GM18507 (cell line): ENCODE results near the gene TICAM1.
"Not testable (repeated sequence)": the region's sequence is repeated elsewhere in the genome, so short reads cannot be mapped to it uniquely, and the experiment has no call there.

ENCODE experiments used
- DNase-seq: peaks from one replicate; pipeline ENCODE4 v3.0.0; 2011; ENCODE audit warnings: low read depth; ENCODE audit not compliant: insufficient read length; ENCODE audit errors: extremely low spot score
- FAIRE-seq: peaks from 2 replicates; lab custom pipeline; 2011; peaks lifted over from hg19 to GRCh38; lab: Jason Lieb, UNC

The TICAM1 gene

DNA sequence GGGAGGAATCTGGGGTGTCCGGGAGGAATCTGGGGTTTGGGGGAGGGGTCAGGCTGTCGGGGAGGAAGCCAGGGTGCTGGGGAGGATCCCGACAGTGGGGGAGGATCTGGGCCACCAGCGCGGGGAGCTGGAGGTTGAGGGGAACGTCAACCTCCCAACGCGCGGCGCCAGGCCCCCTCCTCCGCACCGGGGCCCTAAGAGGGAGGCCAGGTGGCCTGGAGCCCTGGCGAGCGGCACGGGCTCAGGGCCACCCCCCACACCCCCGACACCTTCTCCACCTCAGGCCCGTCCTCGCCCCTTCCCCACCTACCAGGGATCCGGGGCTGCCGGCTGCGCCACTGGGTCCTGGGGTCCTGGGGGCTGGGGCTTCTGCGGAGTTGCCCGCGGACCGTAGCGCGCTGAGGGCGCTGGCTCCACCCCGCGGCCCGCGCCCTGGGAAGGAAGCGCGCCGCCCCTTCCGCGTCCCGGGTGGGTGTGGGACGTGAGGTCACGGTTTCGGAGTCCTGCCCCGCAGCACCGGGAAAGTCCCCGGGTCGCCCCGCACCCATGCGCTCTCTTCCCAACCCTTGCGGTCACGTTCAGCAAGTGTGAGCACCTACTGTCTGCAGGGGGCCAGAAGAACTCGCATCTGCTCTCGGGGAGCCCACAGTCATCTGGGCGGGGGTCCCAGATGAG is at the start of gene TICAM1:
TSS of gene TICAM1 (minus strand) at position 409 of the 675 bp plus-strand sequence. CDS start 13,335 bp downstream, outside the sequence.
- FAIRE-seq, result peak; percentile 90
- no peak for DNase-seq

DNA sequence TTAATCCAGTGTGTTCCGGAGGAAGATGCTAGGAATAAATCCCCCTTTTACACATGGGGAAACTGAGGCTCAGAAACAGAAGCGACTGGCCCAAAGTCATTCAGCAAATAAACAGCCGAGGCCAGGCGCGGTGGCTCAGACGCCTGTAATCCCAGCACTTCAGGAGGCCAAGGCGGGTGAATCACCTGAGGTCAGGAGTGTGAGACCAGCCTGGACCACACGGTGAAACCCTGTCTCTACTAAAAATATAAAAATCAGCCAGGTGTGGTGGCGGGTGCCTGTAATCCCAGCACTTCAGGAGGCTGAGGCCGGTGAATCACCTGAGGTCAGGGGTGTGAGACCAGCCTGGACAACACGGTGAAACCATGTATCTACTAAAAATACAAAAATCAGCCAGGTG is 47.5 kb upstream of the TICAM1 start:
- FAIRE-seq (no peak), DNase-seq (no peak)

DNA sequence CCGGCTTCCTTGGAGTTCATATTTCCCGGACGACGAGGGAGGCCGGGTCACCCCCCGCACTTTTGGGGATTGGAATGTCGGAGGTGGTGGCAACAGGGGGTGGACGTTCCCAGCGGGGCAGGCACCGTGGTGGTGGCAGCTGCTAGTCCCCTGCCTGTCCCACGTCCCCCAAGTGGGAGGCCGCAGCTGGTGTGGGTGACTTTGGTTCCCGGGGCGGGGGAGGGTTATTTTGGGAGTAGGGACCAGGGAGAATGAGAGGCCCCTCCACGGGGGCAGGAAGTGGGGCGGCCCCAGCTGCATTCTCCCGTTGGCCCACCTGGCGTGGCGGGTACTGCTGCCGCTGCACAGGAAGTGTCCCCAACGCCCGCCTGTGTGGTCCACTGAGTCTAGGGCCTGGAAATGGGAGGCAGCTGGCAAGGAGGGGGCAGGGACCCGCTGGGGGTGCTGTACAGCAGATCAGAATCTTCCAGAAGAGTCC is 47.0 kb upstream of the TICAM1 start:
- DNase-seq, result no peak
- no peak for FAIRE-seq

DNA sequence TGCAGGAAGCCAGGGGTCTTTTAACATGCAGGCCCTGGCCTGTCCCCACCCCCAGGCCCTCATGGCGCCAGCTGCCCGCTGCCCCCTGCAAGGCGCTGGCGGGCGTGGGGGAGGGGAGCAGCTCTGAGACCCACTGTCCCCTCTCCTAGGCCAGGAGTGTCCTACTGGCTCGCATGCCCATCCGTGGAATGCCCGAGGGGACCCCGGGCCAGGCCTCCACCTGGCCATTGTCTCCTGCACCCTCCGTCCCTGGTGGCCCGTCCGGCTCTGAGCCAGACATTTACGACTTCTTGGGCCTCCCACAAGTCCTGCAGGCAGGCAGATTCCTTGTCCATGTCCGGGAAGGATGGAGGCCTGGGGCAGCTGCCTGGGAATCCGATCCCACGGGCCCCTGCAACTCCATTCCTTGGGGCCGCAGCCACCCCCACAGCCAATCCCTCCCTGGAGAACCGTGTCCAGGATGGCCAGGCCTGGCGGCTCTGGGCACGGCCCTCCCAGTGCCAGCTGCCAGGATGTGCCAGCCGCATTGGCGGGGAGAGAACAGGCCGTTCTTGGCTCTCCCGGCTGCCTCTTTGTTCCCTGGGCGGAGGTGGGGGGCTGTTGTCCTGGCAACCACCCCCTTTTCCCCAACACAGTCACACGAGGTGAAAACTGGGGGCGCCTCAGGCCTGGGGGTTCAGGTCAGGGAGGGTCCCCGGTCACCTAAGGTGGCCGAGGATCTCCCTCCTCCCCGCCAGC is 46.4 kb upstream of the TICAM1 start:
- no peak for DNase-seq
- no peak for FAIRE-seq

DNA sequence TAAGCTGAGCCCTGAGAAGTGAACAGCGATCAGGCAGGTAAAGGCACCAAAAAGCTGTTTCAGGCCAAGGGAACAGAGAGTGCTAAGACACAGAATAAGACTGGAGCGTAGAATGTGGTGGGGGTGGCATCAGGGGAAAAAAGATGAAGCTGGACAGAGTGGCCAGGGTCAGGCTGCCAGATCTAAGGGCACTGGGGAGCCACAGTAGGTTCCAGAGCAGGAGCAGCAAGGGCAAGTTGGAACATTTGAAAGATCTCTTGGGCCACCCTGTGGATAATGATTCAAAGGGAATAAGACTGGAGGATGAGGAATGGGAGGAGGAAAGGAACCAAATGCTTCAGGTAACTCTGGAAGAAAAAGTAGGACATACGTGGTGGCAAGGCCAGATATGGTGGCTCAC is 42.4 kb upstream of the TICAM1 start:
- FAIRE-seq, result no peak
- DNase-seq, result no peak

GRCh38 chr19:4871711-4872110 is 40.2 kb upstream of the TICAM1 start:
- FAIRE-seq, result no peak
- DNase-seq, result no peak

GRCh38 chr19:4870025-4870700 is 38.7 kb upstream of the TICAM1 start:
- DNase-seq (no peak), FAIRE-seq (no peak)

DNA sequence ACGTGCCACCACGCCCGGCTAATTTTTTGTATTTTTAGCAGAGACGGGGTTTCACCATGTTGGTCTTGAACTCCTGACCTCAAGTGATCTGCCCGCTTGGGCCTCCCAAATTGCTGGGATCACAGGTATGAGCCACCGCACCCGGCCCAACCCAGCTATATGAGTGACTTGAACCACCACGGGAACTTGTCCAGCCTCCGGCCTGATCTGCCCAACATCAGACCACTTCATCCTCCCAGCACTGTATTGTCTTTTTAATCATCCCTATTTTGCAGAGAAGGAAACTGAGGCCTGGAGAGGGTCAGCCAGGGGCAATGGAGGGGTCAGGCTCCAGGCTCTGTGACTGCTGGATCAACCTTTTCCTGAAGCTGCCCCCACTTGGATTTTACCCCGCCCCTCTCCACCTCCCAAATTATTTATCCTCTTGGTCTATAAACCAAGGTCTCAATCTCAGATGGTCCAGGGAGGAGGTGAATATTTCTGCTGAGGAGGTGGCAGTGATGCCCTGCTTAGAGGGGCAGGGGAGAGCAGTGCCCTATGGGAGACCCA is 36.8 kb upstream of the TICAM1 start:
- FAIRE-seq (no peak), DNase-seq (no peak)

DNA sequence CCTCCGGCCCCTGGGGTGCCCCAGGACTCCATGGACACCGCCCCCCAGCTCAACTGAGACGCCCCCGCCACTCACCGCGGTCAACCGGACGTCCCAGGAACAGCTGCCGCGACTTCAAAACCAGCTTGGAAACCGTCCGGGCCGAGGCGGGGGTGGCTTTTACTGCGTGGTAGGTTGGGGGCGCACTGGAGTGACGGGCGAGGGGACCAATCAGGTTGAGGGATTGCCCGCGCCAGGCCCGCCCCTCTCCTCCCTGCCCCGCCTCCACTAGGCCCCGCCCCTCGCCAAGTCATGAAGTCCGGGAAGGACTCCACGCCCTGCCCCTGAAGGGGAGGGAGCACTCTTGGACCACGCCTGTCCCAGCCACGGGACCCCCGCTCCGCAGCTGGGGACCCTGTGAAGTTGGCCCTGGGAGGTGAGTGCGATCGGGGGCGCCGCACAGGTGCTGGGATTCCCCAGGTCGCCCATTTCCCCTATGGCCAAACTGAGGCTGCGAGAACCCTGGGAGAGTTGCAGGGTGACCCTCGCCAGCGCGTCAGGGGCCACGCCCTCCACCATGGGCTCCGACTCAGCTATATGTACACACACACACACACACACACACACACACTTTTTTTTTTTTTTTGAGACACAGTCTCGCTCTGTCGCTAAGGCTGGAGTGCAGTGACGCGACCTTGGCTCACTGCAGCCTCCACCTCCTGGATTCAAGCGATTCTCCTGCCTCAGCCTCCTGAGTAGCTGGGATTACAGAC is 36.2 kb upstream of the TICAM1 start, which contains the start of gene PLIN3:
TSS of gene PLIN3 (minus strand) at position 134 of the 752 bp plus-strand sequence. CDS start 6,273 bp downstream, outside the sequence.
- peak; percentile 99 for DNase-seq
- peak; percentile 93 for FAIRE-seq

DNA sequence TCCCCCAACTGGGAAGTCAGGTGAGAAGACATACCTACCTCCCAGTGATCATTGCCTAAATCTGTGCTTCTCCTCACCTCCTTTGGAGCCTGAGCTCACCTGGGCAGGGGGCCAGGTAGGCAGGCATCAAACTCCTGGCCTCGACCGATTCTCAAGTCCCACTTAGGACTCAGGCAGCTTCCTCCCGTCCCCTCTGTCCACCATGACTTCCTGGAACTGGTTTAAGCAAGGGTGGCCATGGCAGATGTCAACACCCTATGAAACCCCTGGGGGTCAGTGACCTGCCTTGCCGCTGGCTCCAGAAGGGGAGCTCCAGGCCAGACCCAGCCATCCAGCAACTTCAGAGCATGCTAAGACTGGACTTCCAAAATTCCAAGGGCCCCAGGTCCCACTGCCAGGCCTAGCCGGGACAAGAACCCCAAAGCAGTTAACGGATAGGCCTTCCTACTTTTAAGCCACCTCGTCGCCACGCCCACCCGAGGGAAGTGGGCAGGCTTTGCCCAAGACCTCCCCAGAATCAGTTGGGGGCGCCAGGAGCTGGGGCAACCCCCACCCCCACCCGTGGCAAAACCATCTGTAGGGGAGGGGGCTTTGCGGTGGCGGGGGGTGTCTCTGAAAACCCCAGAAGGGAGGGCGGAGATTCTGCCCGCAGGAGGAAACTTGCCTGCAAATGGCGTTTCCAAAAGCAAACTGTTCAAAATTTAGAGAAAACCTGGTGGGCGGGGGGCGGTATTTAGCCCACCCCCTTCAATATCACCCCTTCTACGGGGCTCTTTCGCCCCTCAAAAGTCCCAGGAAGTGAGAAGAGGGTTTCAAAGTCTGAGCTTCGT is 35.3 kb upstream of the TICAM1 start:
- FAIRE-seq (peak; percentile 36), DNase-seq (no peak)

DNA sequence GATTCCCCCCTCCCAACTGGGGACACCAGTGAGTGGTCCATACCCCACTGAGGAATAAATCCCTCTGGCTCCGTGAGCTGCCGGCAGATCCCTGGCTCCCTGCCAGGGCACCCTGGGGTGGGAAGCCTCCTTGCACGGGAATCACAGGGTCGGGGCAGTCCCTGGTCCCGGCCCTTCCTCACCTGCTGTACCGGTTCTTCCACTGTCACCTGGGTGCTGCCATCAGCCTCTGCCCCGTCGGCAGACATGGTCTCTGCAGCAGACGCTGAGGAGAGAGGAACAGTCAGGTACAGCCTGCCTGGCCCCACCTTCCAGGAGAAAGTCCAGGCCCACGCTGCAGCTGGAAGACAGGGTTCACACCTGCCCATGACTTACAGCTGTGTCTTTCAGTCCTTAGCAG is 29.6 kb upstream of the TICAM1 start:
- DNase-seq (no peak), FAIRE-seq (no peak)

GRCh38 chr19:4859697-4860096 is 28.2 kb upstream of the TICAM1 start:
- DNase-seq (no peak), FAIRE-seq (no peak)

- not testable (repeated sequence) for DNase-seq, FAIRE-seq
These were observed 25.0 kb upstream of the TICAM1 start for GRCh38 chr19:4856468-4856867.

DNA sequence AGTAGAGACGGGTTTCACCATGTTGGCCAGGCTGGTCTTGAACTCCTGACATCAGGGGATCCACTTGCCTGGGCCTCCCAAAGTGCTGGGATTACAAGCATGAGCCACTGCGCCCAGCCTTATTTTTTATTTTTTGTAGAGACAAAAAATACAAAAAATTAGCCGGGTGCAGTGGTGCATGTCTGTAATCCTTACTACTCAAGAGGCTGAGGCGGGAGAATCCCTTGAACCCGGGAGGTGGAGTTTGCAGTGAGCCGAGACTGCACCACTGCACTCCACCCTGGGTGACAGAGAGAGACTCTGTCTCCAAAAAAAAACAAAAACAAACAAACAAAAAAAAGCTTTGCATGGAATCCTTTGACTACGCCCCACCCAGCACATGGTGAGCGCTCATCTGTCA is 22.0 kb upstream of the TICAM1 start:
- not testable (repeated sequence) for FAIRE-seq, DNase-seq

- FAIRE-seq (no peak), DNase-seq (no peak)
These were observed 21.0 kb upstream of the TICAM1 start for GRCh38 chr19:4852484-4852883.

DNA sequence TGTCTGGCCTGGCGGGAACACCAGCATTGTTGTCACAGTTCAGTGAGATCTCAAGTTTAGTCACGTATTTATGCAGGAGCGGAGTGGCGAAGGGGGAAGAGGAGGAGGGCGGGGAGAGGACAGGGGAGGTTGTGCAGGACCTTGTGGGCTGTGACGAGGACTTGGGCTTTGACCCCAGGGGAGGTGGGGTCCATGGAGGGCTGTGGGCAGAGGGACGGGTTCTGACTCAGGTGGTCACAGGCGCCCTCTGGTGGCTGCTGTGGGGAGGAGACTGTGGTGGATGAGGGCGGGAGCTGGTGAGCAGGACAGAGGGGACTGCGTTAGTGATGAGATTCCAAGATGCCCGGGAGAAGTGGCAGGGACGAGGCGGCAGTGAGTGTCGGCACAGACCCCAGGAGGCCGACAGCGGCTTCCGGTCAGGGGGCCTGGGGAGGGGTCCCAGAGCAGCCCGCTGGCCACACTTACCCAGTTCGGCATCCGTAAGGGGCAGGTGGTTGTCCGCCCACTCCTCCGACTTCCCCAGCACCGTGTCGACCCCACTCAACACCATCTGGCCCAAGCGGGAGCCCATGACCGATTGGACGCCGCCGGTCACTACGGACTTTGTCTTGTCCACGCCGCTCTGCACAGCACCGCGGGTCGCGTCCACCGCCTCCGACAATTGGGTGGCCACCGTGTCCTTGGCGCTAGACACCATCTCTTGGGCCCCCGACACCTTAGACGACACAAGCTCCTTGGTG is 20.2 kb upstream of the TICAM1 start:
- DNase-seq (no peak), FAIRE-seq (peak; percentile 75)

DNA sequence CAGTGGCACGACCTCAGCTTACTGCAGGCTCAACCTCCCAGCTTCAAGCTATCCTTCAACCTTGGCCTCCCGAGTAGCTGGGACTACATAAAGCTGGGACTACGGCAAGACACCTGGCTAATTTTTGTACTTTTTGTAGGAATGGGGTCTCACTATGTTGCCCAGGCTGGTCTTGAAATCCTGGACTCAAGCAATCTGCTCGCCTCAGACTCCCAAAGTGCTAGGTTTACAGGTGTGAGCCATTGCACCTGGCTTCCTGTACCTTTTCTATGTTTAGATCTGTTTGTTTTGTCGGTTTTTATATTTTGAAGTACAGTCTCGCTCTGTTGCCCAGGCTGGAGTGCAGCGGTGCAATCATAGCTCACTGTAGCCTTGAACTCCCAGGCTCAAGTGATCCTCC is 17.5 kb upstream of the TICAM1 start:
- DNase-seq (no peak), FAIRE-seq (no peak)
